Mucosa of rectum (tissue), 2 donors: ENCODE data around the gene MTHFSD.

Source experiments
- H3K27ac ChIP-seq, 2 donors: one replicate each; pipeline ENCODE4 v1.7.0; 2013; ENCODE audit warnings: inconsistent platforms in 2 of 2, low read depth in 2 of 2, low read length in 2 of 2
- H3K27me3 ChIP-seq, 2 donors: one replicate each; pipeline ENCODE4 v1.7.0; 2013; ENCODE audit warnings: low read length in 2 of 2; ENCODE audit not compliant: control insufficient read depth in 2 of 2, insufficient read depth in 2 of 2
- H3K36me3 ChIP-seq, 2 donors: one replicate each; pipeline ENCODE4 v1.7.0; 2013; ENCODE audit warnings: low read length in 2 of 2; ENCODE audit not compliant: control insufficient read depth in 2 of 2, insufficient read depth in 2 of 2
- H3K4me1 ChIP-seq, 2 donors: one replicate each; pipeline ENCODE4 v1.7.0; 2013; ENCODE audit warnings: low read length in 2 of 2, mild to moderate bottlenecking in 1 of 2; ENCODE audit not compliant: control insufficient read depth in 2 of 2, insufficient read depth in 2 of 2
- H3K4me3 ChIP-seq, 2 donors: one replicate each; pipeline ENCODE4 v1.7.0; 2013; ENCODE audit warnings: low read length in 2 of 2
- H3K9ac ChIP-seq, 2 donors: one replicate each; pipeline ENCODE4 v1.7.0; 2013; ENCODE audit warnings: low read length in 2 of 2, low read depth in 1 of 2, mild to moderate bottlenecking in 1 of 2
- H3K9me3 ChIP-seq, 2 donors: one replicate each; pipeline ENCODE4 v1.7.0; 2013; ENCODE audit warnings: low read length in 2 of 2; ENCODE audit not compliant: control insufficient read depth in 2 of 2
- donor health status: healthy.
- donor health status: Normal muscosa, but diverticular disease.

The MTHFSD gene

GRCh38 chr16:86562356-86562755, 7.3 kb upstream of the MTHFSD start:
- Histone ChIP-seq H3K27ac (no peak overlapping the region), H3K9ac (no peak overlapping the region), H3K36me3 (no peaks in the 10 kb centered on the region), H3K4me1 (peaks cover 0 to 7% of the 10 kb centered on the region in 2 donors), H3K27me3 (peaks cover 24 to 29% of the 10 kb centered on the region in 2 donors), H3K4me3 (no peak overlapping the region), H3K9me3 (no peaks in the 10 kb centered on the region)

- Histone ChIP-seq H3K27ac (no peak overlapping the region), H3K4me1 (peaks cover 6 to 12% of the 10 kb centered on the region in 2 donors), H3K4me3 (no peak overlapping the region), H3K36me3 (no peaks in the 10 kb centered on the region), H3K9ac (no peak overlapping the region), H3K9me3 (no peaks in the 10 kb centered on the region), H3K27me3 (peaks cover 7 to 13% of the 10 kb centered on the region in 2 donors)
Measured at GRCh38 chr16:86559802-86560305, 4.8 kb upstream of the MTHFSD start.

- peaks cover 0 to 4% of the 10 kb centered on the region in 2 donors for H3K27me3 ChIP-seq
- peaks cover 9 to 11% of the 10 kb centered on the region in 2 donors for H3K4me1 ChIP-seq
- H3K36me3 ChIP-seq, result no peaks in the 10 kb centered on the region
- no peak overlapping the region for H3K9ac ChIP-seq
- H3K27ac ChIP-seq, result no peak overlapping the region
- H3K4me3 ChIP-seq, result no peak overlapping the region
- H3K9me3 ChIP-seq, result no peaks in the 10 kb centered on the region
Measured at GRCh38 chr16:86558355-86559193, 3.5 kb upstream of the MTHFSD start.

- no peak overlapping the region for H3K27ac ChIP-seq
- H3K4me1 ChIP-seq, result peaks cover 9 to 11% of the 10 kb centered on the region in 2 donors
- H3K9ac ChIP-seq, result no peak overlapping the region
- H3K9me3 ChIP-seq, result no peaks in the 10 kb centered on the region
- no peak overlapping the region for H3K4me3 ChIP-seq
- no peaks in the 10 kb centered on the region for H3K36me3 ChIP-seq
- H3K27me3 ChIP-seq, result peaks cover 0 to 4% of the 10 kb centered on the region in 2 donors
Measured at GRCh38 chr16:86557587-86557986, 2.6 kb upstream of the MTHFSD start.

GRCh38 chr16:86556576-86556975, 1.5 kb upstream of the MTHFSD start:
- no peak overlapping the region for H3K9ac ChIP-seq

GRCh38 chr16:86555704-86556075, 655 bp upstream of the MTHFSD start:
- Histone ChIP-seq H3K36me3 (peaks cover 2 to 3% of the 10 kb centered on the region in 2 donors), H3K27ac (peak overlapping the region in 1 of 2 donors; percentile 74), H3K27me3 (no peaks in the 10 kb centered on the region), H3K4me3 (peak overlapping the region; percentile 90 to 91), H3K4me1 (peaks cover 9 to 11% of the 10 kb centered on the region in 2 donors), H3K9me3 (no peaks in the 10 kb centered on the region), H3K9ac (peak overlapping the region; percentile 75 to 99)

More at GRCh38 chr16:86556576-86556975, 1.5 kb upstream of the MTHFSD start:
- H3K9me3 ChIP-seq, result no peaks in the 10 kb centered on the region
- peaks cover 0 to 3% of the 10 kb centered on the region in 2 donors for H3K36me3 ChIP-seq
- H3K27ac ChIP-seq, result no peak overlapping the region
- no peak overlapping the region for H3K4me3 ChIP-seq
- peaks cover 9 to 11% of the 10 kb centered on the region in 2 donors for H3K4me1 ChIP-seq
- peaks cover 0 to 4% of the 10 kb centered on the region in 2 donors for H3K27me3 ChIP-seq

GRCh38 chr16:86554599-86554916, 477 bp downstream of the MTHFSD start:
- Histone ChIP-seq H3K4me3 (peak overlapping the region; percentile 90 to 91), H3K36me3 (peaks cover 3 to 12% of the 10 kb centered on the region in 2 donors), H3K4me1 (peaks cover 9 to 11% of the 10 kb centered on the region in 2 donors), H3K27me3 (no peaks in the 10 kb centered on the region), H3K9me3 (no peaks in the 10 kb centered on the region), H3K27ac (peak overlapping the region; percentile 74 to 80), H3K9ac (peak overlapping the region; percentile 95 to 99)

GRCh38 chr16:86553356-86553755, 1.7 kb downstream of the MTHFSD start:
- H3K36me3 ChIP-seq, result peaks cover 3 to 13% of the 10 kb centered on the region in 2 donors
- H3K9ac ChIP-seq, result no peak overlapping the region
- no peaks in the 10 kb centered on the region for H3K9me3 ChIP-seq
- peaks cover 9 to 11% of the 10 kb centered on the region in 2 donors for H3K4me1 ChIP-seq
- no peaks in the 10 kb centered on the region for H3K27me3 ChIP-seq
- no peak overlapping the region for H3K4me3 ChIP-seq
- no peak overlapping the region for H3K27ac ChIP-seq

GRCh38 chr16:86550281-86550680, 4.8 kb downstream of the MTHFSD start:
- Histone ChIP-seq H3K27ac (no peak overlapping the region), H3K9me3 (no peaks in the 10 kb centered on the region), H3K27me3 (no peaks in the 10 kb centered on the region), H3K4me1 (peaks cover 4 to 7% of the 10 kb centered on the region in 2 donors), H3K9ac (no peak overlapping the region), H3K4me3 (no peak overlapping the region), H3K36me3 (peaks cover 20 to 35% of the 10 kb centered on the region in 2 donors)

GRCh38 chr16:86549893-86550190, 5.2 kb downstream of the MTHFSD start:
- peaks cover 3 to 6% of the 10 kb centered on the region in 2 donors for H3K4me1 ChIP-seq
- no peak overlapping the region for H3K27ac ChIP-seq
- no peak overlapping the region for H3K9ac ChIP-seq
- H3K36me3 ChIP-seq, result peaks cover 20 to 35% of the 10 kb centered on the region in 2 donors
- H3K9me3 ChIP-seq, result no peaks in the 10 kb centered on the region
- H3K27me3 ChIP-seq, result no peaks in the 10 kb centered on the region
- no peak overlapping the region for H3K4me3 ChIP-seq
